Measurements from ENCODE around the gene ARFRP1.

Gene ARFRP1

GRCh38 chr20:63664861-63665594 is 42.7 kb downstream of the ARFRP1 start:
- TF ChIP-seq CTCF (IDR thresholded peaks at IDR 0.05; ENCODE audit: extremely low read depth, missing control alignments) = no peak
- DNase-seq (ENCODE audit: low spot score) = no peak

GRCh38 chr20:63664143-63664851 is 43.5 kb downstream of the ARFRP1 start:
- DNase-seq (ENCODE audit: low spot score) = no peak
- TF ChIP-seq CTCF (IDR thresholded peaks at IDR 0.05; ENCODE audit: extremely low read depth, missing control alignments) = no peak

GRCh38 chr20:63663332-63664066 is 44.3 kb downstream of the ARFRP1 start:
- DNase-seq (ENCODE audit: low spot score) = no peak
- no peak for TF ChIP-seq CTCF (IDR thresholded peaks at IDR 0.05; ENCODE audit: extremely low read depth, missing control alignments)

GRCh38 chr20:63662813-63663189 is 45.0 kb downstream of the ARFRP1 start:
- no peak for TF ChIP-seq CTCF (IDR thresholded peaks at IDR 0.05; ENCODE audit: extremely low read depth, missing control alignments)
- no peak for DNase-seq (ENCODE audit: low spot score)

- no peak for TF ChIP-seq CTCF (IDR thresholded peaks at IDR 0.05; ENCODE audit: extremely low read depth, missing control alignments)
- no peak for DNase-seq (ENCODE audit: low spot score)
Observed at GRCh38 chr20:63661959-63662812, 45.6 kb downstream of the ARFRP1 start.

GRCh38 chr20:63661108-63661507 is 46.7 kb downstream of the ARFRP1 start:
- no peak for DNase-seq (ENCODE audit: low spot score)
- no peak for TF ChIP-seq CTCF (IDR thresholded peaks at IDR 0.05; ENCODE audit: extremely low read depth, missing control alignments)
